Stimulated activated CD8-positive, alpha-beta memory T cell treated with anti-CD3 and anti-CD28 coated beads, Interleukin-12 subunit alpha, Interleukin-12 subunit beta, amount 100 ng/mL, for 24 hours (primary cell): ENCODE measurements around the gene PXDN.
"Not testable (repeated sequence)": the region's sequence is repeated elsewhere in the genome, so short reads cannot be mapped to it uniquely, and the experiment has no call there.

Experiments used
- DNase-seq: peaks from one replicate; pipeline ENCODE4 v3.0.0-alpha.2; 2020; ENCODE audit errors: extremely low read depth

PXDN gene

GRCh38 chr2:1740716-1741589 lies 3.4 kb downstream of the PXDN start:
- DNase-seq: no peak

GRCh38 chr2:1739961-1740715 lies 4.2 kb downstream of the PXDN start:
- no peak for DNase-seq

- no peak for DNase-seq
These were observed 4.9 kb downstream of the PXDN start for GRCh38 chr2:1739322-1739957.

- no peak for DNase-seq
These were observed 5.5 kb downstream of the PXDN start for GRCh38 chr2:1738646-1739302.

- DNase-seq: no peak
These were observed 6.2 kb downstream of the PXDN start for GRCh38 chr2:1738163-1738562.

- DNase-seq: no peak
These were observed 7.3 kb downstream of the PXDN start for GRCh38 chr2:1736997-1737480.

- no peak for DNase-seq
These were observed 8.3 kb downstream of the PXDN start for GRCh38 chr2:1736045-1736444.

GRCh38 chr2:1733298-1733697 lies 11.0 kb downstream of the PXDN start:
- not testable (repeated sequence) for DNase-seq

- DNase-seq: no peak
These were observed 12.1 kb downstream of the PXDN start for GRCh38 chr2:1731963-1732768.

- DNase-seq: no peak
These were observed 12.8 kb downstream of the PXDN start for GRCh38 chr2:1731447-1731962.

- DNase-seq: no peak
These were observed 14.0 kb downstream of the PXDN start for GRCh38 chr2:1730015-1730927.

GRCh38 chr2:1729242-1729641 lies 15.1 kb downstream of the PXDN start:
- no peak for DNase-seq

GRCh38 chr2:1728821-1729220 lies 15.5 kb downstream of the PXDN start:
- no peak for DNase-seq

- no peak for DNase-seq
These were observed 16.4 kb downstream of the PXDN start for GRCh38 chr2:1727796-1728474.

GRCh38 chr2:1727101-1727771 lies 17.1 kb downstream of the PXDN start:
- DNase-seq: no peak

- no peak for DNase-seq
These were observed 17.8 kb downstream of the PXDN start for GRCh38 chr2:1726558-1726957.

- not testable (repeated sequence) for DNase-seq
These were observed 20.0 kb downstream of the PXDN start for GRCh38 chr2:1724351-1724750.

- no peak for DNase-seq
These were observed 20.8 kb downstream of the PXDN start for GRCh38 chr2:1723397-1724042.
